Trophoblast cell (in vitro differentiated cells and primary cell): ENCODE results near the gene ZNF366.

Experiments
- DNase-seq, 2 donors: peaks; one replicate each; pipeline ENCODE4 v3.0.0-alpha.2; 2016
- H2AFZ ChIP-seq: 2 replicates; pipeline ENCODE4 v1.6.1; 2013; ENCODE audit warnings: low read length, moderate library complexity, mild to moderate bottlenecking; ENCODE audit not compliant: insufficient read depth, poor library complexity
- H2AK5ac ChIP-seq: 2 replicates; pipeline ENCODE4 v1.6.1; 2013; ENCODE audit warnings: mild to moderate bottlenecking, low read length
- H2BK120ac ChIP-seq: 2 replicates; pipeline ENCODE4 v1.6.1; 2013; ENCODE audit warnings: low read length, mild to moderate bottlenecking, moderate library complexity; ENCODE audit not compliant: insufficient read depth, poor library complexity
- H2BK12ac ChIP-seq: 2 replicates; pipeline ENCODE4 v1.6.1; 2013; ENCODE audit warnings: mild to moderate bottlenecking, low read length, moderate library complexity
- H2BK5ac ChIP-seq: 2 replicates; pipeline ENCODE4 v1.6.1; 2013; ENCODE audit warnings: low read length, low read depth, moderate library complexity, mild to moderate bottlenecking; ENCODE audit not compliant: poor library complexity
- H3K14ac ChIP-seq: 2 replicates; pipeline ENCODE4 v1.6.1; 2013; ENCODE audit warnings: mild to moderate bottlenecking, low read length
- H3K18ac ChIP-seq: 2 replicates; pipeline ENCODE4 v1.6.1; 2013; ENCODE audit warnings: mild to moderate bottlenecking, low read length
- H3K23ac ChIP-seq: 2 replicates; pipeline ENCODE4 v1.6.1; 2013; ENCODE audit warnings: low read length
- H3K27ac ChIP-seq: 2 replicates; pipeline ENCODE4 v1.5.1; 2013; ENCODE audit warnings: low read depth, mild to moderate bottlenecking, inconsistent platforms, low read length, moderate library complexity
- H3K27me3 ChIP-seq: 2 replicates; pipeline ENCODE4 v1.6.1; 2013; ENCODE audit warnings: inconsistent platforms, mild to moderate bottlenecking, low read length, moderate library complexity; ENCODE audit not compliant: insufficient read depth
- H3K36me3 ChIP-seq, 2 experiments: 1 replicate in 1 of 2; 2 replicates in 1 of 2; pipeline ENCODE4 v1.6.1; 2013; ENCODE audit warnings: low read length in 2 of 2, mild to moderate bottlenecking in 2 of 2, moderate library complexity in 1 of 2; ENCODE audit not compliant: insufficient read depth in 2 of 2, control insufficient read depth in 1 of 2
- H3K4ac ChIP-seq: 2 replicates; pipeline ENCODE4 v1.6.1; 2013; ENCODE audit warnings: low read depth, mild to moderate bottlenecking, low read length, moderate library complexity
- H3K4me1 ChIP-seq, 2 experiments: 1 replicate in 1 of 2; 2 replicates in 1 of 2; pipeline ENCODE4 v1.6.1; 2013; ENCODE audit warnings: low read length in 2 of 2, mild to moderate bottlenecking in 2 of 2, moderate library complexity in 1 of 2; ENCODE audit not compliant: insufficient read depth in 2 of 2, control insufficient read depth in 1 of 2
- H3K4me2 ChIP-seq: 2 replicates; pipeline ENCODE4 v1.6.1; 2013; ENCODE audit warnings: inconsistent platforms, mild to moderate bottlenecking, low read length, moderate library complexity
- H3K4me3 ChIP-seq: 2 replicates; pipeline ENCODE4 v1.5.1; 2013; ENCODE audit warnings: mild to moderate bottlenecking, low read depth, low read length, inconsistent platforms
- H3K79me1 ChIP-seq: one replicate; pipeline ENCODE4 v1.6.1; 2013; ENCODE audit warnings: low read length
- H3K79me2 ChIP-seq: 2 replicates; pipeline ENCODE4 v1.6.1; 2013; ENCODE audit warnings: low read length, mild to moderate bottlenecking; ENCODE audit not compliant: control insufficient read depth, insufficient read depth, poor library complexity
- H3K9ac ChIP-seq: 2 replicates; pipeline ENCODE4 v1.6.1; 2013; ENCODE audit warnings: mild to moderate bottlenecking, low read length
- H3K9me3 ChIP-seq: 2 replicates; pipeline ENCODE4 v1.6.1; 2013; ENCODE audit warnings: low read depth, mild to moderate bottlenecking, control low read depth, inconsistent platforms, low read length; ENCODE audit not compliant: insufficient read depth
- H4K12ac ChIP-seq: 2 replicates; pipeline ENCODE4 v1.6.1; 2013; ENCODE audit warnings: low read depth, mild to moderate bottlenecking, low read length, moderate library complexity
- H4K8ac ChIP-seq: 2 replicates; pipeline ENCODE4 v1.6.1; 2013; ENCODE audit warnings: low read depth, mild to moderate bottlenecking, low read length, moderate library complexity
- H4K91ac ChIP-seq: one replicate; pipeline ENCODE4 v1.6.1; 2013; ENCODE audit warnings: low read depth, mild to moderate bottlenecking, low read length, moderate library complexity
- WGBS: extraction: QIAGEN DNeasy Blood & Tissue Kit; methylation state at CpG from one replicate; pipeline ENCODE4 v1.1.7; 2013; ENCODE audit warnings: missing lambda C conversion rate; ENCODE audit not compliant: insufficient read length, insufficient coverage; ENCODE audit errors: extremely low coverage; 5-methylcytosine and 5-hydroxymethylcytosine counted together

The ZNF366 gene

GRCh38 chr5:72457491-72457890, 49.7 kb downstream of the ZNF366 start:
- Histone ChIP-seq H3K4me3 (no peak overlapping the region), H2BK12ac (no peak overlapping the region), H3K27me3 (no peaks in the 10 kb centered on the region), H3K4me2 (no peak overlapping the region), H3K9ac (no peak overlapping the region), H3K27ac (no peak overlapping the region), H2AFZ (no peak overlapping the region), H3K79me1 (peaks cover 12% of the 10 kb centered on the region), H4K12ac (no peak overlapping the region), H3K23ac (no peak overlapping the region), H2BK120ac (no peak overlapping the region), H3K4ac (no peak overlapping the region), H3K79me2 (no peaks in the 10 kb centered on the region), H4K91ac (no peak overlapping the region), H3K4me1 (peaks cover 10% of the 10 kb centered on the region in 2 experiments), H4K8ac (no peak overlapping the region), H2AK5ac (no peak overlapping the region), H3K14ac (no peak overlapping the region), H3K9me3 (no peaks in the 10 kb centered on the region), H2BK5ac (no peak overlapping the region), H3K36me3 (no peaks in the 10 kb centered on the region), H3K18ac (no peak overlapping the region)
- no CpG with 5 or more reads among the region's 1 CpG for WGBS
- no peak for DNase-seq

- H3K79me1 ChIP-seq: peaks cover 21% of the 10 kb centered on the region
- no peak overlapping the region for H3K4ac ChIP-seq
- peaks cover 5% of the 10 kb centered on the region for H3K79me2 ChIP-seq
- H3K27me3 ChIP-seq: no peaks in the 10 kb centered on the region
- H4K8ac ChIP-seq: no peak overlapping the region
- no peak overlapping the region for H3K27ac ChIP-seq
- H3K9me3 ChIP-seq: no peaks in the 10 kb centered on the region
- no peaks in the 10 kb centered on the region for H3K36me3 ChIP-seq
- H4K91ac ChIP-seq: no peak overlapping the region
- no peak overlapping the region for H2AK5ac ChIP-seq
- no peak overlapping the region for H3K18ac ChIP-seq
- no peak overlapping the region for H3K23ac ChIP-seq
- no peak overlapping the region for H3K9ac ChIP-seq
- no peak for DNase-seq
- H3K4me2 ChIP-seq: no peak overlapping the region
- no CpG with 5 or more reads among the region's 8 CpGs for WGBS
- H3K4me3 ChIP-seq: no peak overlapping the region
- H3K14ac ChIP-seq: no peak overlapping the region
- no peak overlapping the region for H2BK12ac ChIP-seq
- H4K12ac ChIP-seq: no peak overlapping the region
- no peak overlapping the region for H2BK120ac ChIP-seq
- H3K4me1 ChIP-seq: peaks cover 15 to 18% of the 10 kb centered on the region in 2 experiments
- no peak overlapping the region for H2BK5ac ChIP-seq
- no peak overlapping the region for H2AFZ ChIP-seq
Observed at GRCh38 chr5:72456391-72457074, 50.7 kb downstream of the ZNF366 start.

- peaks cover 5% of the 10 kb centered on the region for H3K79me2 ChIP-seq
- H2AFZ ChIP-seq: no peak overlapping the region
- H2BK5ac ChIP-seq: no peak overlapping the region
- H4K91ac ChIP-seq: no peak overlapping the region
- H4K8ac ChIP-seq: no peak overlapping the region
- peaks cover 26% of the 10 kb centered on the region for H3K79me1 ChIP-seq
- H2BK12ac ChIP-seq: peak overlapping the region; percentile 35
- no peak overlapping the region for H3K4me3 ChIP-seq
- H4K12ac ChIP-seq: no peak overlapping the region
- H3K27ac ChIP-seq: no peak overlapping the region
- H3K36me3 ChIP-seq: no peaks in the 10 kb centered on the region
- no peak overlapping the region for H3K14ac ChIP-seq
- H3K27me3 ChIP-seq: no peaks in the 10 kb centered on the region
- DNase-seq: no peak
- H3K4me2 ChIP-seq: no peak overlapping the region
- no peak overlapping the region for H3K9ac ChIP-seq
- H3K9me3 ChIP-seq: no peaks in the 10 kb centered on the region
- peaks cover 15 to 21% of the 10 kb centered on the region in 2 experiments for H3K4me1 ChIP-seq
- no peak overlapping the region for H2BK120ac ChIP-seq
- no peak overlapping the region for H3K18ac ChIP-seq
- H3K4ac ChIP-seq: no peak overlapping the region
- H2AK5ac ChIP-seq: no peak overlapping the region
- WGBS: no CpG with 5 or more reads among the region's 9 CpGs
- H3K23ac ChIP-seq: no peak overlapping the region
Observed at GRCh38 chr5:72455476-72455875, 51.7 kb downstream of the ZNF366 start.

DNA sequence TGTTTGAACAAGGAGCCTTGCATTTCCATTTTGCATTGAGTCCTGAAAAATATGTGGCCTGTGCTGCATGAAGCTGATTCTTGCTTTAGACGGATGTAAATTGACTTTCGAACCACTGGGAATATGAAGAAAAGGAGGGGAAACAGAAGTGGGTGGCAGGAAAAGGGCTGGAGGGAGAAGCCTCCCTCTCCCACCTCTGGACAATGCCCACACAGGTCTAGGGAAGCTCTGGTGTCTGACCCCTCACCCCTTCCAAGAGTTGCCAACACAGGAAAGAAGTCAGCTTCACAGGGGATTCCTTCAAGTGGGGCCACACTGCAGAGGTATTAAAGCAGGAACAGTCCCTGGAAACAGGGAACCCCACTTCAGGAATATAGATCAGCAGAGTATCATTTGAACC, 52.2 kb downstream of the ZNF366 start:
- Histone ChIP-seq H2BK120ac (no peak overlapping the region), H4K91ac (no peak overlapping the region), H2BK5ac (peak overlapping the region; percentile 9), H3K23ac (no peak overlapping the region), H3K4me1 (peaks cover 15 to 21% of the 10 kb centered on the region in 2 experiments), H3K27me3 (no peaks in the 10 kb centered on the region), H3K9ac (no peak overlapping the region), H3K4ac (no peak overlapping the region), H3K79me2 (peaks cover 5% of the 10 kb centered on the region), H3K18ac (no peak overlapping the region), H3K36me3 (no peaks in the 10 kb centered on the region), H4K12ac (no peak overlapping the region), H3K4me2 (no peak overlapping the region), H3K9me3 (no peaks in the 10 kb centered on the region), H2AK5ac (peak overlapping the region; percentile 32), H3K79me1 (peaks cover 26% of the 10 kb centered on the region), H3K27ac (no peak overlapping the region), H2AFZ (no peak overlapping the region), H3K4me3 (no peak overlapping the region), H3K14ac (peak overlapping the region; percentile 18), H4K8ac (no peak overlapping the region), H2BK12ac (peak overlapping the region; percentile 60)
- no CpG with 5 or more reads among the region's 2 CpGs for WGBS
- no peak for DNase-seq
